ENCODE results near the gene PXDC1.
"Not testable (repeated sequence)": the region's sequence is repeated elsewhere in the genome, so short reads cannot be mapped to it uniquely, and the experiment has no call there.

The PXDC1 gene

DNA sequence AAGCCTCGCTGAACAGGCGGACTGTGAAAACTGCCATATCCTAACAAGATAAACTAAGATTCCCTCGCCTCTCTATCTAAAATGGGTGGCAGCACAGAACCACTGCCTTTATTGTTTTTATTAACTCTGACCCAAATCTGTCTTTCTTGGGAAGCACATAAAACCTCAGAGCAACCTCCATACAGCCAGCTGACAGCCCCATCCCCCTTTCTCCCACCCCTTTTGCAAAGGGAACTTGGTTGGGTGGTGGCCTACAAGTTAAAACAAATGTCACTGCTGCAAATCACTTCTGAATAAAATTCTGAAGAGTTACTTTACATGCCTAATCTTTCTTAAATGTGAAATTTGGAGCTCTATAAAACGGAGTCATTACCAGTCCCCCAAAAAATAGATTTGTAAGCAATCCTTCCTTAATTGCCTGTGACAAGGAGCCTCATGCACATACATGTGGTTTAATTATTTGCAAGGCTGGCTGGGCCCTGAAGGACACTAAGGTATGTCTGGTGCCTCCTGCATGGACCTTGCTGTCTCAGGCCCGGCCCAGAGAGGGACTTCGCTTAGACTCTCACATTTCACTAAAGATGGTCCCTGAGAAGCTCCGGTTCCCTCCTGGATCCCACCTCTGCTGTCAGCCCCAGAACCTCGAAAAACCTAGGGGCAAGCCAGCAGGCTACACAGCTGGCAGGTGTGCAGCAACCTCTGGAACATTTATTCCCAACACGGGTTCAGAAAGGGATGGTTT, 21.7 kb downstream of the PXDC1 start:
- DNase-seq: no peak

- no peak for DNase-seq
Measured at GRCh38 chr6:3727593-3728108, 23.9 kb downstream of the PXDC1 start.

DNA sequence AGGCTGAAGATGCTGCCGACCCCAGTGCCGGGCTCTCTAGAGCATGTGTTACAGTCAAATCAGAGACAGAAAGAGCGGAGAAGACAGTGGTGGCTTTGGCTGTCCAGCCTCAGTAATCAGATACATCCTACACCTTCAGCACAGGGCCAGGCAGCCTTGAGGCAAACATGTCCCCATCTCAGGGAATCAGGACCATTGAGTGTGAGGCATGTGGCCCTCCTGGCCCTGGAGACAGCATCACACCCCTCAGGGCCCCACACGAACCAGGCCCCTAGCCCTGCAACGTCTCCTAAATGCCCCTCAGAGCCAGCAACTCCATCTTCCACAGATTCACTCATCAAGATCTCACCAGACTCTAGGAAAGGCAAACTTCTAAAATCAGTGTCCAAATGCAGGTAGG, 24.5 kb downstream of the PXDC1 start:
- no peak for DNase-seq

GRCh38 chr6:3726421-3726820, 25.1 kb downstream of the PXDC1 start:
- no peak for DNase-seq

DNA sequence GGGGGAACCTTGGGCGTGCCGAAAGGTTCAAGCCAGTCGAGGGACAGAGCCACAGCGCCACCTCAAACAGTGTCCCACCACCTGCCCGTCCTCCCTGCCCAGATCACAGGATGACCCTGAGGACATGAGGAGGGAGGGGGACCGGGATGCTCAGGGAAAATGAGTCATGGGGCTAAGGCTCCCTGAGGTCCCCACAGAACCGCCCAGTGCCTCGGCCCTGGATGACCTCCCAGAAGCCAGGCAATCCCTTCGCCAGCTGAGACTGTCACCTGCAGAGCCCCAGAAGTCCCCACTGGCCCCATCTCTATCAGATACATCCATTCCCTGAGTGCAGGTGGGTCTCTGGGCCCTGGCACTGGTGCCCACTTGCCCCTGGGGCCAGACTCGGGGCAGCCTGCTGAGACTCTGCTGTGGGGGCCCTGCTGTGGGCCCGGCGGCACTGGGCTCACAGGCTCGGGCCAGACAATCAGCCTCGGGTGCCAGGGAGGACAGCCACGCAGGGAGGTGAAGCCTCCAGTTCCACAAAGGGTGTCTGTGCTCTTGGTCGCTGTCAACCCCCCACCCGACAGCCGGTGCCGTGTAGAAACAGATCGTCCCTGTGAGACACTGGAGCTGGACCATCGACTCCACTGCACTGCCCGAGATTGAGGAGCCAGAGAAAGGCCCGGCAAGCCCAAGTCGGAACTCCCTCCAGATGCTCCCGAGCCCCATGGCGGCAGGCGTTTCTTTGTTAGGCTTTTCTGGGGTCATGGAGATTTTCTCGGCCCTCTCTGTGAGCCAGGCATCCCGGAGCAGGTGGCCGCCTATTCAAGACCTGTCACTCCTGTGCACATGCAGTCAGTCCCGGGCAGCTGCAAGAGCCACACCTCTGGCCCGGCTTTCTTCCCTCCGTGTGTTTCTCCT, 26.1 kb downstream of the PXDC1 start:
- no peak for DNase-seq

DNA sequence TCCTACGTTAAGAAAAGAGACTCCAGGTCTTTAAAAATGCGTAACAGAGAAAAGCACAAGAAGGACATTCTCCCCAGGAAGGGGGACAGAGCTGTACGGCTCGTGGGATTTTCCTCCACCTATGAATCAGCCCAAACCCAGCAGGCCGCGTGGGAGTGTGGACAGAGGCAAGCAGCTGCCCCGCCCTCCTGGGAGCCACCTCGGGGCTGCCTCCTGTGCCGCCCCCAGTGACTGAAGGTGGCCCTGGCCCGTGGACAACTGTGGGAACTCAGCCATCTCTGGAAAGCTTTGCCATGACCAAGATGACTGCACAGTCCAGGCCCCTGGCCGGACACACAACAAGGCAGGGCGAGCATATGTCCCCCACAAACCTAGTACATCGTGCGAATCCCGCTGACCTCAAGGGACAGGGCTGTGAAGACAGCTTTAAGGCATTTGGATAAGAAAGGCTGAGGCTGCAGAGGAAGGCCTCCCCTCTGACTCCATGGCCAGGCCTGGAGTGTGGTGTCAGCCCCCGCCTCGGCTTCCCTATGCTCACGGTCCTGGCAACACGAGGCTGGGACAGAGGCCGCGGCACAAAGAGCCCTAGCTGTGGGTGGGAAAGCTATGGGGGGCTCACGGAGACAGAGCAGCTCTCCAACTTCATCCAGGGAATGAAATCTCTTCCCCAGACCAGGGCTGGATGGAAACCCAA, 26.9 kb downstream of the PXDC1 start:
- DNase-seq: no peak

- DNase-seq: no peak
Measured at GRCh38 chr6:3723966-3724365, 27.5 kb downstream of the PXDC1 start.

- no peak for DNase-seq
Measured at GRCh38 chr6:3723251-3723650, 28.3 kb downstream of the PXDC1 start.

DNA sequence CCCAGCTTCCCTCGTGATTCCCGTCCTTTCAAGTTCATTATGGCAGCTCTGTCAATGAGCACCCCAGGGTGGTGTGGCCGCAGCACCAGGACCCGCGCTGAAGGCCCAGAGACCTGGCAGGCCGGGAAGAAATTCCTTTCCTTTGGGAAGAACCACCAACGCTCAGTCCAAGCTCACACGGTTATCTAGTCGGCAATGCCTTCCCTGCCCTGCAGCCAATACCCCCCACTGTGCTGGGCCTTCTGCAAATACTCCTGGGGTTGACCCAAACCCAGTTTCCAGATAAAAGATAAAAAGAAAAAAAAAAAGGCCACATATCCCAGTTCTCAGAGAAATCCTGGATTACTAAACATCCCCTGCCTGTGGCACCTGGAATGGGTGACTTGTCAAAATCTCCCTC, 28.7 kb downstream of the PXDC1 start:
- DNase-seq: no peak

- no peak for DNase-seq
Measured at GRCh38 chr6:3721810-3722621, 29.5 kb downstream of the PXDC1 start.

GRCh38 chr6:3720770-3721169, 30.7 kb downstream of the PXDC1 start:
- not testable (repeated sequence) for DNase-seq

DNA sequence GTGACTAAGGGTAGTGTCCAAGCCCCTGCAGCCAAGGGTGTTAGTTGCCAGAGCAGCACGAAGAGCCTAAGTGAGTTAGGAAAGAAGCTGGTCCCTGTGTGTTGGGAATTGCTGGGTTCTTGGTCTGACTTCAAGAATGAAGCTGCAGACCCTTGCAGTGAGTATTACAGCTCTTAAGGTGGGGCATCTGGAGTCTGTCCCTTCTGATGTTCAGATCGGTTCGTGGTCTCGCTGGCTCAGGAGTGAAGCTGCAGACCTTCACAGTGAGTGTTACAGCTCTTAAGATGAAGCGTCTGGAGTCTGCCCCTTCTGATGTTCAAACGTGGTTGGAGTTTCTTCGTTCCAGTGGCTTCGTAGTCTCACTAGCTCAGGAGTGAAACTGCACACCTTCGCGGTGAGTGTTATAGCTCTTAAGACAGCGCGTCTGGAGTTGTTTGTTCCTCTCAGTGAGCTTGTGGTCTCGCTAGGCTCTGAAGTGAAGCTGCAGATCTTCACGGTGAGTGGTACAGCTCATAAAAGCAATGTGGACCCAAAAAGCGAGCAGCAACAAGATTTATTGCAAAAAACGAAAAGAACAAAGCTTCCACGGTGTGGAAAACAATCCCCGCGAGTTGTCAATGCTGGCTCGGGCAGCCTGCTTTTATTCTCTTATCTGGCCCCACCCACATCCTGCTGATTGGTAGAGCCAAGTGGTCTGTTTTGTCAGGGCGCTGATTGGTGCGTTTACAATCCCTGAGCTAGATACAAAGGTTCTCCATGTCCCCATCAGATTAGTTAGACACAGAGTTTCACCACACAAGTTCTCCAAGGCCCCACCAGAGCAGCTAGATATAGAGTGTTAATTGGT, 31.8 kb downstream of the PXDC1 start:
- DNase-seq: no peak

DNA sequence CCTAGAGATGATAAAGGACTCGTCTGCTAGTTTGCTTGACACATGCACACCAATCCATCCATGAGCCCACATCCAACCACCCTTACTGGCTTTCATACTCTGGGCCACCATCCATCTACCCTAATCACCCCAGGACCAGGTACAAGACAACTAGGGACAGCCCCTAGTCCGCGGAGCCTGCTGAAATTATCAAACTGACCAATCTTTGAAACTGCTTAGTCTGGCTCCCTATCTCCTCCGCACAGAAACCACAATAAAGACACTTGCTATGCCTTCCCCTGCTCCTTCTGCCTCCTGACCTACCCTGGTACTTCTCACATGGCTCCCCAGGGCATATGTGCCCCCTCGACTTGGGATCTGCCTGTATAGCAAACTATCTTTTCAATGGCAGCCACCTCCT, 33.1 kb downstream of the PXDC1 start:
- DNase-seq: no peak

- no peak for DNase-seq
Measured at GRCh38 chr6:3715285-3715684, 36.2 kb downstream of the PXDC1 start.

- DNase-seq: no peak
Measured at GRCh38 chr6:3714768-3715167, 36.7 kb downstream of the PXDC1 start.

GRCh38 chr6:3714111-3714510, 37.4 kb downstream of the PXDC1 start:
- DNase-seq: no peak

DNA sequence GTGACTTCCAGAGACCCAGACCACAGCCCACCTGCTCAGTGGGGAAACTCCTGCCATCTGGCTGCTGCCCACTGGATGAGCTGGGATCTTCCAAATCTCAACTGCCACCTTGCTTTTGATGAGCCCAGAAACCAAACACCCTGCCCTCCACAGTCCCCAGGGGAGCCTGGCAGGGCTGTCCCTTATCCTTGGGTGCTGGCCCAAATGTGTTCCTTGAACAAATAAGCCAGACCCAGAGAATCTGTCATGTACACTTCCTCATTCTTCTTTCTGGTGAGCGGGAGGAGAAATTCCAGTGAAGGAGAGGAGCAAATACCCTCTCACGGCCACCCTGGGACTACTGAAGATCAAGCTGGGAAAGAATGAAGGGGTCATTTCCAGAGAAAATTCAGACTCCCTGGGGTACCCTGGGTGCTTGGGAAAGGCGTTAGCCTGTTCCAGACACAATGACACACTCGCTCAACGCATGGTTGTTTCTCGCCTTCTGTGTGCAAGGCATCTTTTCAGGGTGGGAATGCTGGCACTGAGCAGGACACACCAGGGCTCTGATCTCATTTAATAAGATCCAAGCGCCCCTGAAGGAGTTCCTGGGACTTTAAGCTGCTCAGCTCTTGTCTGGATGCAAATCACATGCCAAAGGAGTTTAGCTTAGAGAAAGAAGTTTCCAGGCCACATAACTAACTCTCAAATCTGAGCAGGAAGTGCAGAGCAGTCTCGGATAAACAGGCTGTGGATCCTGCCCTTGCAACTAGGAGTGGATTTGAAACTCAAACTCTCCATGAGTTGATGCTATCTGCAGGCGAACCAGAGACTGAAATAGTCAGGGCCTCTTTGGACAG, 38.5 kb downstream of the PXDC1 start:
- DNase-seq: no peak

DNA sequence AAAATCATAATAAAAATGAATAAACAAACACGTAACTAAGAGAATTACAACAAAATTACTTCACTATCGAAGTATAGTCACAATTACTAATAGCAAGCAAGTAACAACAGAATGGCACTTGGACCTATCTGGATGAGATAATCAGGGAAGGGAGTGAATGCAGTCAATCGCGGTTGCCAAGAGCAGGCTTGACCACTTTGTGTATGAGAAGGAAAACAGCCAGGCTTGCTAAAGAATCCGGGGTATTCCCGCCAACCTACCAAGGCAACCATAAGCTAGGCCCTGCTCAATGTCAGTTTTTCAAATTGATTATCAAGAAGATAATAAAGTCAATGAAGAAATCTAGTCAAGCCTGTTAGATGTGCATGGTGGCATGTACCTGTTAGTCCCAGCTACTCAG, 39.7 kb downstream of the PXDC1 start:
- DNase-seq: no peak

GRCh38 chr6:3710403-3710802, 41.1 kb downstream of the PXDC1 start:
- no peak for DNase-seq

- DNase-seq: no peak
Measured at GRCh38 chr6:3708540-3708939, 43.0 kb downstream of the PXDC1 start.
